Lung (tissue), 12 donors: ENCODE measurements around the gene ABCC2. TPM values are rescaled to one million over a fixed set of nuclear protein-coding genes. Genes with fewer than 3 reads are reported as not detected.

Source experiments
- ATAC-seq: fragments of 200-7000 bp; cut with Tn5 transposase; one replicate; pipeline ENCODE4 v1.9.1; 2020; ENCODE audit warnings: moderate number of reproducible peaks; ENCODE audit not compliant: insufficient read depth, low FRiP score
- DNase-seq, 3 donors: peaks; one replicate each; pipeline ENCODE4 v3.0.0-alpha.2; 2013 to 2017
- H3K27ac ChIP-seq, 2 donors: one replicate each; pipeline ENCODE4 v1.5.1; 2013; ENCODE audit warnings: mild to moderate bottlenecking in 2 of 2, moderate library complexity in 2 of 2, control low read depth in 1 of 2, inconsistent platforms in 1 of 2, low read depth in 1 of 2, low read length in 1 of 2
- H3K27me3 ChIP-seq, 3 donors: one replicate each; pipeline ENCODE4 v1.5.1; 2013; ENCODE audit warnings: low read length in 2 of 3; ENCODE audit not compliant: control insufficient read depth in 3 of 3, insufficient read depth in 3 of 3
- H3K36me3 ChIP-seq, 4 donors: one replicate each; pipeline ENCODE4 v1.5.1; 2013; ENCODE audit warnings: low read length in 4 of 4, mild to moderate bottlenecking in 1 of 4, moderate library complexity in 1 of 4; ENCODE audit not compliant: control insufficient read depth in 4 of 4, insufficient read depth in 4 of 4
- H3K4me1 ChIP-seq, 5 donors: one replicate each; pipeline ENCODE4 v1.5.1; 2013; ENCODE audit warnings: low read length in 5 of 5, mild to moderate bottlenecking in 2 of 5, moderate library complexity in 1 of 5; ENCODE audit not compliant: control insufficient read depth in 5 of 5, insufficient read depth in 5 of 5
- H3K4me3 ChIP-seq: one replicate; pipeline ENCODE4 v1.5.1; 2013; ENCODE audit warnings: mild to moderate bottlenecking, control low read depth, moderate library complexity
- H3K9ac ChIP-seq, 2 donors: one replicate each; pipeline ENCODE4 v1.5.1; 2013; ENCODE audit warnings: low read length in 2 of 2, control low read depth in 1 of 2; ENCODE audit not compliant: insufficient read depth in 1 of 2
- H3K9me3 ChIP-seq, 4 donors: one replicate each; pipeline ENCODE4 v1.5.1; 2013; ENCODE audit warnings: low read length in 3 of 4, mild to moderate bottlenecking in 1 of 4, moderate library complexity in 1 of 4; ENCODE audit not compliant: control insufficient read depth in 4 of 4, insufficient read depth in 3 of 4
- WGBS, 2 donors: extraction: QIAGEN DNeasy Blood & Tissue Kit; methylation state at CpG; one replicate each; pipeline ENCODE4 v1.1.7; 2013; 5-methylcytosine and 5-hydroxymethylcytosine counted together
- polyA plus RNA-seq, 2 donors: library from polyadenylated mRNA; stranded (reverse); fragments of 200-250 nt; gene quantifications; one replicate each; pipeline ENCODE4 v1.2.1, GENCODE V29; 2013
- total RNA-seq, 2 donors: library from RNA; depleted of rRNA in 1 of 2; stranded (reverse); fragments of >200 nt in 1 of 2; gene quantifications; one replicate each; pipeline ENCODE4 v1.2.1, GENCODE V29; 2014 to 2021
- TF ChIP-seq, protein P1 (sequence below): IDR thresholded peaks from 2 replicates; pipeline ENCODE4 v1.5.1; 2012; ENCODE audit warnings: mild to moderate bottlenecking; ENCODE audit errors: control extremely low read depth, extremely low read depth
- donor health status: control.
- donor health status: control.
- donor health status: Bipolar disorder and iron deficiency.
- donor health status: healthy.
- donor health status: DM: yes; HTN: yes; CAD: no.

The ABCC2 gene
- total and polyA plus RNA-seq, 4 donors, result 0.47 to 1.3 (median 0.96) TPM

DNA sequence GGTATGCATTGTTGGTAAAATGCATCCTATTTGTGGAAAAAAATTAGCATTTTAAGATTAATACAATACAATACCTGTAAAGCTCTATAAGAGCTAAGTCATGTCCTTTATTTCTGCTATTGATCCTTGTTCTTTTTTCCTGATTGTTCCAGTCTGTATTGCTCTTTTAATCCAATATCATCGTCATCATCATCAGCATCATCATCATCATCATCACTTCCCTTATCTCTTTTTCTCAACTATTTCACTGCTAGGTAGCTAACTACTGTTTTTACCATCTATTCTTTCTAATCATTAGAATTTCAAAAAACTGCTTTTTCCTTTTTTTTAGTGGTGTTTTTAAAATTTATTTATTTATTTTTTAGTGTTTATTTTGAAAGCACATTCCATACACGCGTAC lies 71.2 kb downstream of the ABCC2 start:
- Histone ChIP-seq H3K4me1 (peaks cover 0 to 22% (median 0%) of the 10 kb centered on the region in 5 donors), H3K27ac (no peak overlapping the region), H3K4me3 (no peak overlapping the region), H3K9ac (no peak overlapping the region), H3K9me3 (no peaks in the 10 kb centered on the region), H3K27me3 (no peaks in the 10 kb centered on the region), H3K36me3 (peaks cover 0 to 2% (median 0%) of the 10 kb centered on the region in 4 donors)
- ATAC-seq (no peak), DNase-seq (no peak)
- WGBS, 2 donors, result 73 to 83% methylated on average over 3 of the region's 3 CpGs
- TF ChIP-seq, protein P1, sequence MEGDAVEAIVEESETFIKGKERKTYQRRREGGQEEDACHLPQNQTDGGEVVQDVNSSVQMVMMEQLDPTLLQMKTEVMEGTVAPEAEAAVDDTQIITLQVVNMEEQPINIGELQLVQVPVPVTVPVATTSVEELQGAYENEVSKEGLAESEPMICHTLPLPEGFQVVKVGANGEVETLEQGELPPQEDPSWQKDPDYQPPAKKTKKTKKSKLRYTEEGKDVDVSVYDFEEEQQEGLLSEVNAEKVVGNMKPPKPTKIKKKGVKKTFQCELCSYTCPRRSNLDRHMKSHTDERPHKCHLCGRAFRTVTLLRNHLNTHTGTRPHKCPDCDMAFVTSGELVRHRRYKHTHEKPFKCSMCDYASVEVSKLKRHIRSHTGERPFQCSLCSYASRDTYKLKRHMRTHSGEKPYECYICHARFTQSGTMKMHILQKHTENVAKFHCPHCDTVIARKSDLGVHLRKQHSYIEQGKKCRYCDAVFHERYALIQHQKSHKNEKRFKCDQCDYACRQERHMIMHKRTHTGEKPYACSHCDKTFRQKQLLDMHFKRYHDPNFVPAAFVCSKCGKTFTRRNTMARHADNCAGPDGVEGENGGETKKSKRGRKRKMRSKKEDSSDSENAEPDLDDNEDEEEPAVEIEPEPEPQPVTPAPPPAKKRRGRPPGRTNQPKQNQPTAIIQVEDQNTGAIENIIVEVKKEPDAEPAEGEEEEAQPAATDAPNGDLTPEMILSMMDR, result no peak

DNA sequence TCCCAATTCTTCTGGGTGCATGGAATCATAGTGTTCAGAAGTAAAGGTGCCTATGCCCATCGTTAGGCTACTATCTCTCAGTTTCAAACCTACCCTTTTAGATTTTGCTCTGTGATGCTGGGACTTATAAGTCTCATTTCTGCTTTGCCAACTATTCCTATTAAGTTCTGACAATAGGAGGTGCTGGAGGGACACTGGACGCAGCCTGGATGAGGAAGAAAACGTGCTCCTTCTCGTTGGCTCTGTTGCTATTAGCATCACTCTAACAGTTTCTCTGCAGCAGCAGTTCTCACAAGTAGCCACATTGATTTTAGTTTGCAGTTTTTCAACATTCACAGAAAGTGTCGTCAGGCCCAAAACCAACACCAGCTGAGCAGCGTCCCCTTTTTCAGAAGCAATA lies 72.4 kb downstream of the ABCC2 start:
- ATAC-seq, result no peak
- TF ChIP-seq, protein P1, result peak; percentile 21

DNA sequence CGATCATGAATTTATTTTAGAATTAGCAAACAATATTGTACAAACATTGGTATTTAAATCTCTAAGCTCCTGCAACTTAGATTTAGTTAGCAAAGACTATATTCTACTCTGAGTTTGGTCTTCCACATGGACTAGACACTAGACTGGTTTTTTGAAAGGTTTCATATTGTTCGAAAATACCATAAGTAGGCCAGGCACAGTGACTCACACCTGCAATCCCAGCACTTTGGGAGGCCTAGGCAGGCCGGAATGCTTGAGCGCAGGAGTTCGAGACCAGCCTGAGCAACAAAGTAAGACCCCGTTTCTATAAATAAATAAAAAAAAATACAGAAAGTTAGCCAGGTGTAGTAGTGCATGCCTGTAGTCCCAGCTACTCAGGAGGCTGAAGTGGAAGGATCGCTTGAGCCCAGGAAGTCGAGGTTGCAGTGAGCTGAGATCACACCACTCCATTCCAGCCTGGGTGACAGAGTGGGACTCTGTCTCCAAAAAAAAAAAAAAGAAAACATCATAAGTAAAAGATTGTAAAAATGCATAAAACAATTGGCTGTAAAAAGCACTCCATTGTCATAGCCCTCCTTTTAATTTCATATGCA lies 73.1 kb downstream of the ABCC2 start:
- no peaks in the 10 kb centered on the region for H3K9me3 ChIP-seq
- DNase-seq (no peak), ATAC-seq (no peak)
- TF ChIP-seq, protein P1, result no peak
- peaks cover 0 to 2% (median 0%) of the 10 kb centered on the region in 4 donors for H3K36me3 ChIP-seq
- no peak overlapping the region for H3K27ac ChIP-seq
- H3K4me1 ChIP-seq, result peaks cover 0 to 13% (median 0%) of the 10 kb centered on the region in 5 donors
- H3K9ac ChIP-seq, result no peak overlapping the region
- no peaks in the 10 kb centered on the region for H3K27me3 ChIP-seq
- H3K4me3 ChIP-seq, result no peak overlapping the region
- WGBS, 2 donors, result 87 to 95% methylated on average over 8 of the region's 8 CpGs

More for the DNA sequence above, 72.4 kb downstream of the ABCC2 start:
- Histone ChIP-seq H3K4me3 (no peak overlapping the region), H3K4me1 (peaks cover 0 to 20% (median 0%) of the 10 kb centered on the region in 5 donors), H3K9ac (no peak overlapping the region), H3K9me3 (no peaks in the 10 kb centered on the region), H3K27me3 (no peaks in the 10 kb centered on the region), H3K27ac (no peak overlapping the region), H3K36me3 (peaks cover 0 to 2% (median 0%) of the 10 kb centered on the region in 4 donors)
- 46 to 50% methylated on average over 6 of the region's 6 CpGs for WGBS, 2 donors
- DNase-seq, result peak; percentile 73 to 91 (median 88)

DNA sequence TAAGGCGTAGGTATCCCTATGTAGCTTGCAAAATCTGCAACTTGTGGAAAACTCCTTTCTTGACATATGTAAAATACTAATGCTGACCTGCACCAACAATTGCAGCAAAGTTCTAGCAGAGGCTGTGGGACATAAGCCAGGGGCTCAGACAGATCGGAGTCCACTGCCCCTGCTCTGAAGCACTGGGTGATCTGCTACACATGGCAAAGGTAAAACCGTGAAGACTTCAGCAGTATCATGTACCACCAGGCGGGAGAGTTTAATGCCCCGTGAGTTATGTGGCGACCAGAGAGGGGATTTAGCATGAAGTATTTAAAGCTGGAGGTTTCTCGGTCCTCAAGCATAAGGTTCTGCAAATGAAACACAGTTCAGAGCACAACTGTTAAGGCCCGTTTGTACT lies 76.4 kb downstream of the ABCC2 start:
- no peak overlapping the region for H3K4me3 ChIP-seq
- H3K36me3 ChIP-seq, result no peaks in the 10 kb centered on the region
- 92 to 94% methylated on average over 8 of the region's 8 CpGs for WGBS, 2 donors
- DNase-seq (no peak), ATAC-seq (no peak)
- TF ChIP-seq, protein P1, result no peak
- H3K4me1 ChIP-seq, result no peaks in the 10 kb centered on the region
- H3K27me3 ChIP-seq, result no peaks in the 10 kb centered on the region
- H3K9ac ChIP-seq, result no peak overlapping the region
- no peak overlapping the region for H3K27ac ChIP-seq
- H3K9me3 ChIP-seq, result no peaks in the 10 kb centered on the region
